ENCODE measurements around the gene COQ3.

COQ3 gene, protein sequence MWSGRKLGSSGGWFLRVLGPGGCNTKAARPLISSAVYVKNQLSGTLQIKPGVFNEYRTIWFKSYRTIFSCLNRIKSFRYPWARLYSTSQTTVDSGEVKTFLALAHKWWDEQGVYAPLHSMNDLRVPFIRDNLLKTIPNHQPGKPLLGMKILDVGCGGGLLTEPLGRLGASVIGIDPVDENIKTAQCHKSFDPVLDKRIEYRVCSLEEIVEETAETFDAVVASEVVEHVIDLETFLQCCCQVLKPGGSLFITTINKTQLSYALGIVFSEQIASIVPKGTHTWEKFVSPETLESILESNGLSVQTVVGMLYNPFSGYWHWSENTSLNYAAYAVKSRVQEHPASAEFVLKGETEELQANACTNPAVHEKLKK

GRCh38 chr6:99393698-99394531 is at the start of gene COQ3:
COQ3 (minus strand) TSS chr6:99394195; CDS start chr6:99394179, 16 bp downstream.
- DNase-seq, result peak; percentile 39

GRCh38 chr6:99434702-99435530 is 40.9 kb upstream of the COQ3 start:
- DNase-seq, result no peak

- no peak for DNase-seq
These were observed 38.9 kb upstream of the COQ3 start for GRCh38 chr6:99432877-99433276.

DNA sequence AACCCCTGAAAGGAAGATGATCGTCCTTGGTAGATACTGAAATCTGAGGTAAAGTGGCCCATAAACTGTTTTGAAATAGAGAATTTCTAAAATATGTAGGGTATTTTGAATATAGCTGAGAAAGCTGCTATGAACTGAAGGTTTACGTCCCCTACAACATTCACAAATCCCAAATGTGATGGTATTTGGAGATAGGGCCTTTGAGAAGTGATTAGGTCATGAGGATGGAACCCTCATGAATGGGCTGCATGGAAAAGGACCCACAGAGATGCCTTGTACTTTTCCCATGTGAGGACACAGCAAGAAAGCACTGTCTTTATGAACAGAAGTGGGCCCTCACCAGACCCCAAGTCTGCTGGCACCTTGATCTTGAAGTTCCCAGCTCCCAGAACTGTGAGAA is 37.9 kb upstream of the COQ3 start:
- DNase-seq, result no peak

- DNase-seq, result no peak
These were observed 34.0 kb upstream of the COQ3 start for GRCh38 chr6:99427988-99428387.

DNA sequence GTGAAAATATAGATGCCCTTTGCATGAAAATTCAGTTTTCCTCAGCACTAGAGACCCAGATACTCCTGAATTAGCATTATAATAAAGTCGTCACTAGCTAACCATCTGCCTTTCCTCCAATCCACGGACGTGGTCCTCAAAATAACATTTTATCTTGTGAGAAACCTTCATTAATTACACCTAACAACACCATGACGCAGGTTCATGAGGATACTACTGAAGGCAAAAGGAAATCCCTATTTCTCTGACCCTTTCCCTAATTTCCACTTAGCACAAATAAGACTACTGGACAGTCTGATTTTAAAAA is 32.4 kb upstream of the COQ3 start:
- no peak for DNase-seq

- DNase-seq, result peak; percentile 68
These were observed 31.9 kb upstream of the COQ3 start for GRCh38 chr6:99425647-99426450.

- DNase-seq, result peak; percentile 90
These were observed 31.0 kb upstream of the COQ3 start, which contains the start of gene PNISR for GRCh38 chr6:99424761-99425646. PNISR (minus strand) TSS chr6:99425308; CDS start chr6:99414659, 10,649 bp downstream.

- no peak for DNase-seq
These were observed 30.0 kb upstream of the COQ3 start for GRCh38 chr6:99424022-99424421.

GRCh38 chr6:99422912-99423311 is 28.9 kb upstream of the COQ3 start:
- DNase-seq, result no peak

- DNase-seq, result no peak
These were observed 23.1 kb upstream of the COQ3 start for GRCh38 chr6:99416892-99417767.

GRCh38 chr6:99416226-99416625 is 22.2 kb upstream of the COQ3 start:
- DNase-seq, result no peak

GRCh38 chr6:99415446-99415845 is 21.5 kb upstream of the COQ3 start:
- DNase-seq, result no peak

- no peak for DNase-seq
These were observed 18.1 kb upstream of the COQ3 start for GRCh38 chr6:99412065-99412464.

GRCh38 chr6:99409672-99410071 is 15.7 kb upstream of the COQ3 start:
- no peak for DNase-seq

GRCh38 chr6:99407076-99407475 is 13.1 kb upstream of the COQ3 start:
- DNase-seq, result no peak

GRCh38 chr6:99402448-99402847 is 8.5 kb upstream of the COQ3 start:
- no peak for DNase-seq

DNA sequence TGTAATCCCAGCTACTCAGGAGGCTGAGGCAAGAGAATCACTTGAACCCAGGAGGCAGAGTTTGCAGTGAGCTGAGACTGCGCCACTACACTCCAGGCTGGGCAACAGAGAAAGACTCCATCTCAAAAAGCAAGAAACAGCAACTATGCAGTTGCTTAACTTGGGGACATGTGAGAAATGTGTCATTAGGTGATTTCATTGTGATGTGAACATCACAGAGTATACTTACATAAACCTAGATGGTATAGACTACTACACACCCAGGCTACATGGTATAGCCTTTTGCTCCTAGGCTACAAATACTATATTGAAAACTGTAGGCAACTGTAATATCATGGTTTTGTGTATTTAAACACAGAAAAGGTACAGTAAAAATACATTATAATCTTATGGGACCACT is 3.3 kb upstream of the COQ3 start:
- DNase-seq, result no peak

- DNase-seq, result no peak
These were observed 663 bp downstream of the COQ3 start for GRCh38 chr6:99393366-99393697.

DNA sequence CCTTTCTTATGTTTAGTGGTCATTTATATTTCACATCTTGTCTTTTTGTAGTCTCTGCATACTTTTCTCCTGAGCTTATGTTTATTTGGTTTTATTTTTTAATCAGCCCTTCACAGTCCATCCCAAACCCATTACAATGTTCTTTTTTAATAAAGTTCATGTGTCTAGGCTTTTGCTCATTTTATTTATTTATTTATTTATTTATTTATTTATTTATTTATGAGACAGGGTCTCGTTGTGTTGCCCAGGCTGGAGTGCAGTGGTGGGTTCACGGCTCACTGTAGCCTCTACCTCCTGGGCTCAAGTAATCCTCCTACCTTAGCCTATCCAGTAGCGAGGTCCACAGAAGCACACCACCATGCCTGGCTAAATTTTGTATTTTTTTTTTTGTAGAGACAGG is 3.1 kb downstream of the COQ3 start:
- no peak for DNase-seq

DNA sequence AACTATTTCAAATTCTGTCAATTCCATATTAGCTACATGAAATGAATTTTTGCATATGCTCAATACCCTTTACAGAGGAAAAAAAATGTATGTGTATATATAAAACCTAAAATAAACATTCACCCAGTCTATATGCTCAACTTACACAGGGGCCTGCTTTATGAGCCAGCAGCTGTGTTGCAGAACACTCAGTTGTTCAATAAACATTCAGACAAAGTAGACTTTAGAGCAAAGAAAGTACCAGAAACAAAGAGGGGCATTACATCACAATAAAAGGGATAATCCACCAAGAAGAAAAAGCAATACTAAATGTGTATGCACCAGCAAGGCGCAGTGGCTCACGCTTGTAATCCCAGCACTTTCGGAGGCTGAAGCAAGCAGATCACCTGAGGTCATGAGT is 9.5 kb downstream of the COQ3 start:
- no peak for DNase-seq

All from NCI-H510A (cell line).